ENCODE results near the gene BCL7C.
A peak's percentile ranks its signal among the peaks of the same experiment; 100 is the strongest.
"Not testable (repeated sequence)": the region's sequence is repeated elsewhere in the genome, so short reads cannot be mapped to it uniquely, and the experiment has no call there.

Gene BCL7C

GRCh38 chr16:30895627-30896260 lies 1.9 kb upstream of the BCL7C start:
- no peak for DNase-seq (ENCODE audit: low spot score)

GRCh38 chr16:30894540-30895368 lies 877 bp upstream of the BCL7C start:
- DNase-seq (ENCODE audit: low spot score): no peak

DNA sequence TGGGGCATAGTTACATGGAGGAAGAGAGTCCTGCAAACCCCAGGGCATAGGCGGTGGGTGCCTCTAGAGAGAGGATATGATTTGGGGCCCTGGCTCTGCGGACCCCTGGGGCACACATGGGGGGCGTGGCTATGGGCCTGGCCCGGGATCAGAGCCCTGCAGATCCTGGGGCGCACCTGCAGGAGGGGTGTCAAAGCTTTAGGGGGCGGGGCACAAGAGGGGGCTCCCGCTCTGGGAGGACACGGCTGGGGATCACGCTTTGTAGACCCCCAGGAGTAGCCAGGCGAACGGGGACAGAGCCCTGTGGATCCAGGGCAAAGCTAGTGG lies 497 bp downstream of the BCL7C start:
- DNase-seq (ENCODE audit: low spot score): no peak

- no peak for DNase-seq (ENCODE audit: low spot score)
Measured at GRCh38 chr16:30892670-30893416, 1.0 kb downstream of the BCL7C start.

DNA sequence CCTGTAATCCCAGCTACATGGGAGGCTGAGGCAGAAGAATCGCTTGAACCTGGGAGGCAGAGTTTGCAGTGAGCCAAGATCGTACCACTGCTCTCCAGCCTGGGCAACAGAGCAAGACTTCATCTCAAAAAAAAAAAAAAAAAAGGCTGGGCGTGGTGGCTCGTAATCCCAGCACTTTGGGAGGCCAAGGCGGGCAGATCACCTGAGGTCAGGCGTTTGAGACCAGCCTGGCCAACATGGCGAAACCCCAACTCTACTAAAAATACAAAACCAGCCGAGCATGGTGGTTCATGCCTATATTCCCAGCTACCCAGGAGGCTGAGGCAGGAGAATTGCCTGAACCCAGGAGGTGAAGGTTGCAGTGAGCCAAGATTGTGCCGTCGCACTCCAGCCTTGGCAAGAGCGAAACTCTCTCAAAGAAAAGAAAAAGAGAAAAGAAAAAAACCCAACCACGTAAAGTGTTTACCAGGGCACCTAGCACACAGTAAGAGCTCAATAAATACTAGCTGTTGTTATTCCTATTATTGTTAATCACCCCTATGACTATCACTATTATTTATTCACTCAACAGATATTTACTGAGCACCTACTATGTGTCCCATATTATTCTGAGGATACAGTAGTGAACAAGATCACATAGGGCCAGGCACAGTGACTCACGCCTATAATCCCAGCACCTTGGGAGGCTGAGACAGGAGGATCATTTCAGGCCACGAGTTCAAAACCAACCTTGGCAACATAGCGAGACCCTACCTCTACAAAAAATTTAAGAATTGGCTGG lies 2.6 kb downstream of the BCL7C start:
- DNase-seq (ENCODE audit: low spot score): not testable (repeated sequence)

GRCh38 chr16:30889721-30890120 lies 4.2 kb downstream of the BCL7C start:
- no peak for DNase-seq (ENCODE audit: low spot score)

GRCh38 chr16:30888856-30889499 lies 4.9 kb downstream of the BCL7C start:
- DNase-seq (ENCODE audit: low spot score): no peak

DNA sequence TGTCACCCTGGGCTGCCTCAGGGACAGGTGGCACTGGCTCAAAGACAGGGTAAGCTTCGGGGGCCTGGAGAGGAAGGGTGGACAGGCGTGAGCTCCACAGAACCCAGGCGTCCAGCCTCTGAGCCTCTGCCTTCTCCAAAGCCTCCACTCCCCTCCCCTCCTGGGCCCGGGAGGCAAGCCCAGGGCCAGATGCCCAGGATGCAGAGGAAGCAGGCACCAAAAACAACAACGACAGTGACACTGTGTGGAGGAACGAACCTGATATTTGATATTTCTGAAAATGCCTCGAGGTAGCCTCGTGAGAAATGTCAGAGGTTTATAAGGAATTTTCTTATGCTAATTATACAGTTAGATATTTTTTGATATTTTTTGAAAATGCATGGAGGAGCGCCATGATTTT lies 6.0 kb downstream of the BCL7C start:
- no peak for DNase-seq (ENCODE audit: low spot score)

DNA sequence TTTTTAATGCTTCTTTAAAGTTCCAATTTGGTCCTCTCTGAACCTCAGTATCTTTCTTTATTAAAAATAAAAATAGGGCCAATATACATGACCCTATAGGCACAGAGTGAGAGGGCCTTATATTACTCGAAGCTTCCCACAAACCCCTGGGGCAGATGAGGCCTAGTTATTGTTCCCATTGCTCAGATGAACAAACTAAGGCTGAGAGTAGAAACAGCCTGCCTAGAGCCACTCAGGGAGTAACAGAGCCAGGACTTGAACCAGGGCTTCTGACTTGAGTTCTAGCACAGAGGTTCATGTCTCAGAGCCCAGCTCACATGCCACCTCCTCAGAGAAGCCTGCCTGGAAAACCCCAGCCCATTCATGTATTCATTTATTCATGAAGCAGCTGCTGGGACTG lies 7.7 kb downstream of the BCL7C start:
- DNase-seq (ENCODE audit: low spot score): no peak

DNA sequence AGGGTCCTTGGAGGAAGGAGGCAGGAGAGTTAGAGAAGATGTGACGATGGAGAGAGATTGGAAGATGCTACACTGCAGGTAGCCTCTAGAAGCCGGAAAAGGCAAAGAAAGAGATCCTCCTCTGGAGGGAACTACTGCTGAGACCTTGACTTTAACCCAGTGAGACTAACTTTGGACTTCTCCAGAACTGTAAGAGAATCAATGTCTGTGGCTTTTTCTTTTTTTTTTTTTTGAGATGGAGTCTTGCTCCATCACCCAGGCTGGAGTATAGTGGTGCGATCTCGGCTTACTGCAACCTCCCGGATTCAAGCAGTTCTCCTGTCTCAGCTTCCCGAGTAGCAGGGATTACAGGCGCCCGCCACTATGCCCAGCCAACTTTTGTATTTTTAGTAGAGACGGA lies 8.7 kb downstream of the BCL7C start:
- no peak for DNase-seq (ENCODE audit: low spot score)

DNA sequence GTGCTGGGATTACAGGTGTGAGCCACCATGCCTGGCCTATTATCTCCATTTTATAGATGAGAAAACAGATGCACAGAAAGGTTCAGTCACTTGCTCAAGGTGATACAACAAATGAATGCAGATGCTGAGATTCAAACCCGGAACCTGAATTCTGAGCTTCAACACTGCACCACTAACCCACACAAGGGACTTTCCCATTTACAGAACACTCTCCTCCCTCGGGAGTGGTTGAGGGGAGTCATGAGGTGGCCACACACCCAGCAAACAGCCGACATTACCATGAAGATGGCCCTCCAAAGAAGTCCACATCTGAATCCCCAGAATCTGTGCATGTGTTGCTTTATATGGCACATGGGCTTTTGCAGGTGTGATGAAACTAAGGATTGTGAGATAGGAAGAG lies 9.1 kb downstream of the BCL7C start:
- DNase-seq (ENCODE audit: low spot score): no peak

DNA sequence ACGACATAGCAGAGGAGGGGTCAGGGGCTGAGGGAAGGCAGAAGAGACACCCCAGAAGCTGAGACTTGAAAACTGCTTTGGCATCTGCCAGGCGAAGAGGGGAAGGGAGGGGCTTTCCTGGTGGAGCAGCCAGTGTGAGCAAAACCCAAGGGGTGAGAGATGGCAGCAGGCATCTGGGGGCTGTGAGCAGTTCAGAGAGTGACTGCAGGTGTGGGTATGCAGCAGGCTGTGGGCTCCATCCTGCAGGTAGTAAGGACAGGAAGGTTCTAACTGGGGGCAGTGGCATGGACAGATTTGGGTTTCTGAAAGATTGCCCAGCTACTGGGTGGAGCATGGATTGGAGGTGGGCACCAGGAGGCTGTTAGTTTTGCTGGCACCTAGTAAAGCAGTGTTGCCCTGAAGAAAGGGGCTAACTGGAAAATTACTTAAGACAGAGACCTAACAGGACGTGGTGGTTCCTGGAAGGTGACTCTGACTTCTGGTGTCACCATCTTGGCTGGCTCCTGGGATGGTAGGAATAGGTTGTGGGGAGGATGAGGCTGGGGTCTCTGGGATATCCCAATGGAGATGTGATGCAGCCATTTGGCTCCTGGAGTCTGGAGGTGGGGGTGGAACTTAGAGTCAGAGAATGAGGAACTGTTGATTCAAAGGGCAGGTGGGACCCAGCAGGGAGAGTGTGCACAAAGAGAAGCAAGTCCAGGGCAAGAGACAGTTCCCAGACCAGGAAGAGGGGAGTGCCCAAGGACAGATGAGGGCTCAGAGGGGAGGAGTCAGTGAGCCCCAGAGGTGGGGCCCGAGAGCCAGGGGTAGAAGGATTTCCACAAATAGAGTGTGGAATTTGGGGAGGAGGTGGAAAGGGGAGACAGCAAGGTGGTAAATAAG lies 11.2 kb downstream of the BCL7C start:
- DNase-seq (ENCODE audit: low spot score): no peak

DNA sequence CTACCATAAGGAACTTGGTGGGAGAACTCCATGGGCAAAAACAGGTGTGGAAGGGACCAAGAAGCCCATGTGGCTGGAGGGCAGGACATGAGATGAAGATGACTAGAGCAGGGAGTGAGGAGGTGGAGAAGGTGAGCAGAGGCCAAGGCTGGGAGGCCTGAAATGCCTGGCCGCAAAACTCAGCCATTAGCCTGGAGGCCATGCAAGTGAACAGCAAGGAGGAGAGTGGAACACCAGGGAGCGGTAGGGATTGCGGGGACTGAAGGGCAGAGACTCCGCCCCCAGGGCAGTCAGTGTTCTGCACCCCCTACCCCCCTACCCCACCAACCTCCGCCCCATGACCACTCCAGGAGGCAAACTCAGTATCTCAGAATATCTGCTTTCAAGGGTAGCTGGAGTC lies 17.0 kb downstream of the BCL7C start:
- DNase-seq (ENCODE audit: low spot score): no peak

DNA sequence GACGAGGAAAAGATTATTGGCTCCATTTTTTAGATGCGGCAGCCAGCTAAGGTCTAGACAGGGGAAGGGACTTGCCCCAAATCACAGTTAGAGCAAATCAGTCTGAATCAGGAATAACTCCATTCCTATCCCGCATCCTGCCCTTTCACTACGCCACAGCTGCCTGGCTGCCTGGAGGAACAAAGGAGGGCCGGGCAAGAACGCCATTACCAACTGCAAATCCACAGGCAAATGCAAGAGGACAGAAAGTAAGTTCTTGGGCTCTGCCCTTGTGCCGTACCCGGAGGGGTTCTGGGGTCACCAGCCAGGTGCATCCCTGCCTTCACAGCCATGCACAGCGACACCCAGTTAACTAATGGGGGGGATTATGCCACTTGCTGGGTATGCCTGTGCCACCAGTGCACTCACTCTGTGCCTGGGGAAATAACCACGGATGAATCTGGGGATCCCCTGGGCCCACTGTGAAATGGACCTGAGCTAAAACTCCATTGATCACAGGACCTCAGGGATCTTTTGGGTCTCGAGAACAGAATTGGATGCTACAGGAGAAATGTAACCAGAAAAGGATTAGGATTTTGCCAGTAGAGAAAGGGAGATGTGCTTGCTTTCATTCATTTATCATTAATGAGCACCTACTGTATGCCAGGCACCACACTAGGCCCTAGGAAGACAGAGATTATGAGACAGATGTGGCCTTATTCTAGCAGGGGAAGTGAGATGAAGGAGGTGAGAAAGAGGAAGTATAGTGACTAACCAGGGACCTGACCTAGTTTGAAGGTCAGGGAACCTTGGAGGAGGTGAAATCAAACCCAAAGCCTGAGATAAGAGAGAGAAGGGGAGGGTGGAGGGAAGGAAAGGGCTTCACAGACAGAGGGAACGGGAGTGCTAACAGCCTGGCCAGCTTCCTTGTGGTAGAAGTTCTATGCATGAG lies 17.7 kb downstream of the BCL7C start:
- DNase-seq (ENCODE audit: low spot score): peak; percentile 36

GRCh38 chr16:30874821-30875717 lies 18.8 kb downstream of the BCL7C start:
- DNase-seq (ENCODE audit: low spot score): peak; percentile 89

GRCh38 chr16:30874244-30874820 lies 19.5 kb downstream of the BCL7C start:
- DNase-seq (ENCODE audit: low spot score): no peak

DNA sequence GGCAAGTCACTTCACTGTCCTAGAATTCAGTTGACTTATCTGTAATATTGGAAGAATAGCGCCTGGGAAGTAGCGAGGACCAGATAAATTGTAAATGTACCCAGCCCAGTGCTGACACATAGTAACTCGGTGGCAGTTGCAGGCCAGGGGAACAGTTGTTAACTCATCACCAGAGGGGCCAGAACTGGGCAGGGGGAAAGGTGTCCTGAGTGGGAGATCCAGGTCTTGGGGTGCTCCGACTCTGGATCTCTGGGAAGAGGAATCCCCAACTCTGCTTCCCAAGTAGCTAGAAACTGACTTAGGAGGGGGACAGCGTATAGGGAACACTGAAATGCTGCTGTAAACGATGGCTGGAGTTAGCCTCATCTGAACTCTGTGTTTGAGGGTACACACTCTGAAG lies 23.0 kb downstream of the BCL7C start:
- no peak for DNase-seq (ENCODE audit: low spot score)

GRCh38 chr16:30867747-30868146 lies 26.1 kb downstream of the BCL7C start:
- peak; percentile 24 for DNase-seq (ENCODE audit: low spot score)
